GM21576 (cell line): ENCODE measurements around the gene FAM9C.
A peak's percentile ranks its signal among the peaks of the same experiment; 100 is the strongest.
"Not testable (repeated sequence)": the region's sequence is repeated elsewhere in the genome, so short reads cannot be mapped to it uniquely, and the experiment has no call there.

ENCODE experiments used
- ATAC-seq: cut with Tn5 transposase; IDR thresholded peaks from one replicate; pipeline ENCODE4 v1.9.1; 2021; ENCODE audit warnings: mild to moderate bottlenecking, moderate library complexity; ENCODE audit not compliant: unreplicated experiment

Gene FAM9C

DNA sequence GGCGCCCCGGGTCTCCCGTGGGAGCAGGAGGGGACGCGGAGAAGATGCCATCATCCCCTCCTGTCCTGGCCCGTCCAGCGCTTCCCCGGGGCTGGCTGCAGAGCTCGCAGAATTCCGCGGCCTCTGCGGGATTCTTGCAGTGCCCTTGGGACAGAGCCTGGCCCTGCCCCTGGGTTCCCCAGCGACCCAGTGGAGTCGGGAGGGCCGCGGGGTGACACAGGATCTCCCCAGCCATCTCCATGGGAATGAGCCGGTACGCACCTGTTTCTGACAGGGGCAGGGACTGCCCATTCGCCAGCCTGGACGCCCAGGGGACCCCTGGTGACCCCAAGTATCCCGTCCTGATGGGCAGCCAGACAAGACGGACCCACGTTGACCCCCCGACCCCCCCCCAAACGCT, 482 bp downstream of the FAM9C start:
- no peak for ATAC-seq

DNA sequence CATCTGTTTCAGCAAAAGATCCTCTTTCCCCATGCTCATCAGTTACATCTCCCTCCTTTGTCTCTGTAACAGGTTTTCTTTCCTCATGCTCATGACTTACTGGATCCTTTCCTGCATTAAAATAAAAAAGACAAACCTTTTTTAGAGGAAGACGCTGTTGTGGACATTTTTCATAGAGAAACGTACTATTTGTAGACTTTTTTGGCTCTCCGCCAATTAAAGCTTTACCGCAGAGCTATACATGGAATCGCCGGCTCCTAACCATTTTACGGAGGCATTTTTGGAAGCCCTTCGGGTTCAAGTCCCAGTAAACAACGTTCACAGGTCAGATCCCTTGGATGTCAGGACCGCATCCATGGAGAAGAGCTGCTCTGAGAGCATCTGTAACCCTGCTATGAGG, 1.3 kb downstream of the FAM9C start:
- ATAC-seq: no peak

DNA sequence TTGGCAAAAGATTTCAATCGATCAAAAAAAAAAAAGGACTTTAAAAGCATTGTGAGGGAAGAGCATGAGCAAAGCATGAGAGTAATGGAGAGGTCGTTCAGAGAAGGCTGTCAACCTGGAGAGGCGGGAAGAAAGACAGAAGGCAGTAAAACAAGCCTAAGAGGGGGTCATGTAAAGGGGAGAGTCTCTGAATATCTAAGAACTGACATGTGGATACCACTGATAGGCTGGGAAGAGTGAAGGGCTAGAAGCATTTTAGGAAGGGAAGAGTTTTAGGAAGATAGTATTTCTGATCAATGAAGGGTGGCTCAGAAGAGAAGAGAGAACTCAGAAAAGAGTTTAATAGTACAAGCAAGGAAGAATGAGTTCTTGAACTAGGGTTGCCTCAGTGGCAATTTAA, 7.5 kb downstream of the FAM9C start:
- ATAC-seq: no peak

DNA sequence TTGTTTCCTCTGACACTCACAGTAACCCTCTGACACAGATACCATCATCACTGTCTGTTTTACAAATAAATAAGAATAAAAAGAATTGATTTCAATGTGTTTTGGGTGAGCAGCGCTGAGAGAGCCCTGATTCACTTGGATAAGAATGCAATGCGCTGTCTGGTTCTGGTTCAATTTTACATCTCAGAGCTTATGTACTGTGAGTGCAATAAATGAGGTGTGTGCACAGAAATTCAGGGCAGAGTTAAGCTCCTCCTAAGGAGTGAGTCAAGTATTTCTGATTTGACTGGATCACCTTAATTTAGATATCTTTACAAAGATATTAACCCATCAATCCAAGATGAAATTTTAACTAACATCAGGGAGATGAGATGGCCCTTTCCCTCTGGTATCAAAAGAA, 11.2 kb downstream of the FAM9C start:
- ATAC-seq: no peak

DNA sequence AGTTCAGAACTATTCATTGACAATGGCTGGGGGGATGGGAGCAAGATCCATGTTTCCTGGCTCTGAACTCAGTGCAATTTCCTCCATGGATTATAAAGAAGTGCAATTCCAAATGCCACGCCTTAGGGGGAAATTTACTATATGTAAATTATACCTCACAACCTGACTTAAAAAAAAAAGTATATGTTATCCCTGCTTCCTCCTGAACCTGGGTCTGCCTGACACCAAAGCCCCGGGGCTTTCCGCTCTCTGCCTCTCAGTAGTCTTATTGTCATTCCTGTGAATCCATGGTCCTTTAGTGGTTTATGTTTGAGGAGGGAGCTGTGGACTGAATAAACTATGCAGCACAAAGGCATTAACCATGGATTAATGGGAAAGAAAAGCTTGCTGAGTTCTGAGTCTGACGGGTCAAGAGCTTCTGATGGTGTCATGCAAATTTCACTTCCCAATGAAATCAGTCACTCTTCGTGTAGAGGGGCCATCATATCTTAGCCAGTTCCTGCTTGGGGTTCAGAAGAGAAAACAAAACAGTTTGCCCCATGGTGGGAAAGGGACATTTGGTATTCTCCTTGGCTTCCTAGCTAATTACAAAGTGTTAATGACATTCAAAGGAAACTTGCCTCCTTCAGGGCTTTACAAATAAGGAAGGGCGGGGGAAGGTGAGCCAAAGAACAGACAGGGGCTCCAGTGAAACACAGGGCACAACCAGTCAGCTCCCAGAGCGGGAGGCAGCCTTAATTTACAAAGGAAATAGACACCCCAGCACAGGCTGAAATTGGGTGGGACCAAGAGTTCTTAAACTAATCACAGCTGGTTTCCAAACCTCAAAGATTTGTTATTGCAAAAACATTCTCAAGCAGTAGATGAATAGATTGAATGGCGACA, 14.3 kb downstream of the FAM9C start:
- no peak for ATAC-seq

DNA sequence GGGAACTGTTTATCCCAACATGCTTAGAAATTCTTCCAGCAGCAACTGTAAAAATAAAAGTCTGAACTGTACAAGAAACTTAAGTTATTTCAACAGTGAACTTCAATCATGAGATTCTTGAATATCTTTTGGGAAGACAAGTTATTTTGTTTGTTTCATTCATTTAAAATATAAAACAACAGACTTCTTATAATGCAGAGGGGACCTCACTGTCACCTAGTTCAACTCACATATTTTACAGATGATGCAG, 14.9 kb downstream of the FAM9C start:
- ATAC-seq: no peak

DNA sequence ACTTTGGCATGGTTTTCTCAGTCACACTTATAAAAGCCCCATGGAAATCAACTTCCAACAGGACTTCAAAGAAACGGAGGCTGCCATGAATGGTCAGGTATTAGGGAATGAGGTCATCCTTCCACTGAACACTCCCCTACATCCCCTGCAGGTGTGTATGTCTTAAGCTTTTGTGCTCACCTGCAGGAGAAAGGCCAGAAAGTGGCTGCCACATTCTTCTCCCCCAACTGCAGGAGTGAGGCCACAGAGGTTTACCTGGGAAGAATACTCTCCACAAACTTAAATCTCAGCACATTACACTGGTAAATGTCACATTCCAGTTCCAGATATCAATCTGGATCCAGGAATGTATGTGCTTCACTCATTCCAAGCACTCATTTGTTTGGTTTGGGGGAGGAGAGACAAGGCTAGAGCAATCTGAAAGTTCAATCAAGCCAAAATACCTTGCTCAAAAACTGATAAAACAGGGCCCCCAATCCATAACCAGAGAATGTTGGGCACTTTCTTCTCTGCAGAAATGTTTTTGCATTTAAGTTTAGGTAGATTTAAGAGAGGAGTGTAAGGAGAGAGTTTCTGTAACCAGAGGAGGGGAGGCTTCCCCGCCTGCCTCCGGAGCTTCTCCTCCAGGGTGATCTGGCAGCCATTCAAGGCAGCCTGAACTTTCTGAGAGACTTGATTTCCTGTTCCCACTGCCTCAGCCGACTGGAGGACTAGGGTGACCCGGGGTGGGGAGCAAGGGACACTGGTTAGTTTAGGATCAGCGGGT, 15.4 kb downstream of the FAM9C start:
- no peak for ATAC-seq

DNA sequence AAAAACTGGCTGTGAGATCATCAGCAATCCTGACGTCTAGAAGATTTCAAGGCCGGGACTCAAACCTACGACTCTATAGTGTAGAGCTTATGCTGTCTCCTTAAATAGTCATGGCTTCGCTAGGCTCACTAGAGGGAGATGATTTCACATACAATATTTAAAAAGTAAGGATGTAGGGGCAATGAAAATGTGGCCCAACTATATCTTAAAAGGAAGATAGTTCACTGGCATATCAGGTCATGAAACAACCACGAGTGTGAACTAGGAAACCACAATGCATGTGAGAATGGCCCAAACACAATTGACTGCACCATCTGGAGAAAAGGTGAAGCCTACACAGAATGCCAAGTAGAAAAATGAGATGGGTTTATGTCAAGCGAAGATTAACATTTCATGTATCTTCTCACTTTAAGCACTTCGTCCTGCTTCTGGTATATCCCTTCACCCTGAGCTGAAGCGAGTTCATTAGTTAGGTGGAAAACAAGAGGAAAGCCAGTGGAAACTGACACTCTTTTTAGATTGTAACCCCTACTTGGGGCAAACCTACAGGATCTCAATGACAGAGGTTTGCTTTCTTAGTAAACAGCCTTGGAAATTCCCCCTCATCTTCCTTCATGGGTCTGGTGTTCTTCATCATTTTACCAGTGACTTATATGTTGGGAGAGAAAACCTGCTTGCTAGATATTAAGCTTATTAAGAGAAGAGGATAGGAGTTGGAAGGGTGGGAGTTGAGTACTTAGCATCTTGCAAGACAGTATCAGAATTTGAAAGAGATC, 17.4 kb downstream of the FAM9C start:
- ATAC-seq: no peak

DNA sequence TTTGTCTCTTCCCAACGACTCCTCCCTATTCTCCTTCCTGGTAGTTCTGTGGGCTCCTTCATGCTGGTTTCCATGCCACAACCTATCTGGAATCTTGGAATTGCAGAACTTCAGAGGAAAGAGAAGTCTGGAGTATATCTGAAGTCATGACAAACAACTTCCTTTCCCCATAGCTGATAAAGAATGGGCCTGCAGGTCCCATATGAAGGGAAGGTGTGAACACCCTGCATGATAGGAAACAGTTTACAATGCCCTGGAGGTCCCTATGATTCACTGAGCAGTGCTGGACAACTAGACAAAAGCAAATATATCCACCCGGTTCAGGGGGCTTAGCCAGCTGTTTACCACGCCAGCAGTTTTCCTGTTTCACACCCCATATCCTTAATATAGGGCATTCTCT, 19.4 kb downstream of the FAM9C start:
- ATAC-seq: no peak

DNA sequence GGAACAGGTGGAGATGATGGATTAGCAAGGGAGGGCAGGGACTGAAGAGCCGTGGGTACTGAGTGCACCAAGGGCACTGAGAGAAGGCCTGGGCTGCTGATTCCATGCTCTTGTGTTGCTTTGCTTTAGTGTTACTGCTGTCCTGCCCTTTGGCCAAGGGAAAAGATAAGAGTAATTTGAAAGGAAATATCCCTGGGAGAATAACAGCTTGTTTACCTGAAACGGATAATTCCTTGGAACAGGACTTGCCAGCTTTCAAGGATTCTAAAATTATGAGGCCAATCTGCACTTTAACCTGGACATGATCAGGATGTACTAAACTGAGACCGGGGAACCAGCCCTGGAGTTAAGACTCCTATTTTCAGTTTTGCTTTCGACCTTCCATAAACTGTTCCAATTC, 20.4 kb downstream of the FAM9C start:
- ATAC-seq: no peak

DNA sequence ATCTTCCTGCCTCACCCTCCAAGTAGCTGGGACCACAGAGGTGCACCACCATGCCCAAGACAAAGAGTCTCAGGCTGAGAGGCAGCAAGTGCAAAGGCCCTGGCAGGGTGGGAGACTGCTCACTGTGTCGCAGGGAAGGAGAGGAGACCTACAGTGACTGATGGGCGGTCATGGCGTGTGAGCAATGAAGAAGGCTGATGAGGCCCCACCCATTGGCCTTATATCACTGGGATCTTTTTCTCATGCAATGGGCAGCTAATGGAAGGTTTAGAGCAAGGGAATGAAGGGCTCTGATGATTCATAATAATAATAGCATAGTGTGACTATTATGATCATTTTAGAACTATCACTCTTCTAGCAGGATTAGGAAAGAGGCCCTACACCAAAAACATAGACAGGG, 20.9 kb downstream of the FAM9C start:
- ATAC-seq: no peak

DNA sequence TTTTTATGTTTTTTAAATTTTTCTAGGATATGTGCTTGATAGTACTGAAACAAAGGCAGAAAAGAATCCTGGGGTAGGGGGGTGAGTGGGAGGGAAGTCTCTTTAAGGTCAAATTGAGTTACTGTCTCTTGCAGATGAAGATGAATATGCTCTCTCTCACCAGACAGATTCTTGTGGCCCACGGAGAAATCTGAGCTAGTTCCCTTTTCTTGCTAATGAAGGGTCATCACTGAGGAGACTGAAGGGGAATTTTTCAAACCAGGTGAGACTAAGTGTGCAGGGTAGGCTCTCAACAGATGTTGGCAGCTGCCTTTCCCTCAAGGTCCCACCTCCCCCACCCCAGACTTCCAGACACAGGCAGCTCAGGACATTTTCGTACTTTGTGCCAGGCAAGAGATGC, 21.5 kb downstream of the FAM9C start:
- peak; percentile 82 for ATAC-seq

DNA sequence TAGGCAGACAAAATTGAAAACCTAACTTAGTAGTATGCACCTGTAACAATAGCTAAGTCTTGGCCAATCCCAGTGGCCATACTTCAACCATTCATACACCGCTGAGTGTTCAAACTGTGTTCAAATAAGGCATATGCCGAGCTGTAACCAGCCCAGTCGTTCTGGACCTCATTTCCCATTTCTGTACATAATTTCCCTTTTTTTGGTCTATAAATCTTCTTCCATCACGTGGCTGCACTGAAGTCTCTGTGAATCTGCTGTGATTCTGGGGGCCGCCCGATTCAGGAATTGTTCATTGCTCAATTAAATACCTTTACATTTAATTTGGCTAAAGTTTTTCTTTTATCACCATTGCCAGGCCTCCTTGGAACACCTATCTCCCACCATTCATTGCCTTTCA, 27.7 kb downstream of the FAM9C start:
- ATAC-seq: not testable (repeated sequence)

DNA sequence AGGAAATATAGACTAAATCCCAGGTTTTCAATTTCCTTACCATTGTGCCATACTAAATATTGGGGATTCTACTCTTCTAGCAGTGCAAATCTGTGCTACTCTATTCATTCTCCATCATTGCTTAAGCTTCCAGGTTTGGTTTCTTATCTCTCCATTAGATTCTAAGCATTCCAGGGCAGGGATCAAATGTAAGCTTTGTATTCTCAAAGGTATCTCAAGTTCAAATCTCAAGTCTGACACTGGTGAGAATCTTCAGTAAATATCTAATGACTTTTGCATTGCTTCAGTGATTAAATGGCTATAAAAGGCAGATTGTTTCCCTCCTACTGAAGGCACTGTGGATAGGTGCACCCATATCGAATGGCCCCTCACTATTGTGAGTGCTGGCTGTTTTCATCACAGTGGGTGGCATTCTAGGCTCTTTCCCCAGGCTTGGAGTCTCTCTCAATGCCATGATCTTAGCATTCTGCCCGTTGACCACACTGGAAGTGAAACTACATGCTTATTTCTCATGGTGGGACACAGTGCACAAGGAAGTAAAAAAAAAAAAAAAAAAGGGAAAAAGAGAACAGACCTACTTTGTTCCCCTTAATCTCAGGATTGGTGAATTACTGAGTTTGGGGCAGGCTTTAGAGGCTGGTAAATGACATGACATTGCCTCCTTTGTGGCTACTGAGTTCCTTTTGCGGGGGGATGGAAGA, 28.7 kb downstream of the FAM9C start:
- ATAC-seq: no peak

DNA sequence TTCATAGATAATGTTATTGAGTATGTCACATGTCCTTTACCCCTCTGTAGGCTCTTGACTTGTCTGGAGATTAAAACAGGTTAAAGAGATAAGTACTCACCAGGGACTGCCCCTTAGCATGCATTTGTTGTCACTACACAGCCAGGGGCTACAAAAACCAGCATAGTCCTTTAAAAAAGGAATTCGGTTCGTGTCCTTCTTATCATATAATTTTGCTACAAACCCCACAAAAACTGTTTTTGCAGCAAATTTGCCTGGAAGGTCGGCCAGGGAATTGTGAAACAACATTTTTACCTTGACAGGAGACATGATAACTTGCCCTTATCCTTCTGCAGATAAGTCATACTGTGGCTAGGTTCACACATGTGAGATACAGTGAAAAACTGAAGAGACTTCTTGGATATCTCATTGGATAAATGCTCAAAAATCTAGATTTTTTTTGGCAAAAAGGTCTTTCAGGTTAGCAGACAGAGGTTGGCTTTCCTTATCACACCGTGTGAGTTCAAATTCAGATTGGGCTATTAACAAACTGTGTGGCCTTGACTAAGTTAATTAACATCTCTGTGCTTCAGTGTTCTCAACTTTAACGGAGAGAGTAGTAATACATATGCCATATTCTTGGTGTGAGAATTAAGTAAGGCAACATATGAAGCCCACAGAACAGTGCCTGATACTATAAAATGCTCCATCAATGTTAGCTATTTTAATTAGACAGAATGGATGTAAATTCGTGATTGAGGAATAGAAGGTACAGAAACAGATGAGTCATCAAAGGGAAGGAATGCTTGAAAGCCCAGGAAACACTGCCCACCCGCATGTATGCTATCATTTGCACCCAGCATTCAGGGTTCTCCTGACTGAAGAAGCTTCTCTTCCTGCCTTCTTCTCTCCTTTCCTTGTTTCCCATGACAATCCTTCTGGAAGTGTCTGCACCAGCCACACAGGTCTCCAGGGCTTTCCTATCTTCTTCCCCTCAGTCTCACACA, 30.0 kb downstream of the FAM9C start:
- peak; percentile 25 for ATAC-seq

DNA sequence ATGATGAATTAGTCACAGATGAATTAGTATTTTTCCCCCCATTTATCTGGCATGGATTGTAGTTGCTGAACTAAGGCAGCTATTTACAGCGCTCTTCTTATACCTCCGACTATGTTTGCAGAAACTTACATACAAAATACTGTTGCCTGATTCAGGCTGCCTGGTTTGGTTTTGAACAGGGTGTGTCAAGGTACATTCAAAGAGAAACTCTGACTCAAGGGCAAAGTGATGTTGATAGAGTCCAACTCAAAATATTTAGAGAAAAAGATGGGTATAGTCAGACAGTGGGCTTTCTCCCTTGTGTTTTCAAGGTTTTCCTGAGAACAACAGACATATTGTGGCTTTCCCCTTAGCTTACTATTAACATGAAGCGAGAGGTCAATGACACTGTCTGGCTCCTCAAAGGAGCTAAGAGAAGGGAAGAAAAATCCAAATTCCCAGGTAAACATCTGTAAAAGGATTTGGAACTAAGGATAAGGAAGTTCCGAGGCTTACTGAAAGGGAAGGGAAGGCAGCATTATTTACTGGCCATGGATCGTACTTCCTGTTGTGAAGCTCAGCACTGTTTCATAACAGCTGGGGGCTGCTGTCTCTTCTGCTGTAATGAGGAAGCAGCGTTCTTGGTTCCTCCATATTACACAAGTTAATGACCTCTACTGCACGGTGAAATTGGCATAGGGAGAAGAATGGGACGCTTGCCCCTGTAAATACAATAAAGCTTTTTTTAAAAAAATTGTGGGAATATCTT, 30.9 kb downstream of the FAM9C start:
- peak; percentile 81 for ATAC-seq

DNA sequence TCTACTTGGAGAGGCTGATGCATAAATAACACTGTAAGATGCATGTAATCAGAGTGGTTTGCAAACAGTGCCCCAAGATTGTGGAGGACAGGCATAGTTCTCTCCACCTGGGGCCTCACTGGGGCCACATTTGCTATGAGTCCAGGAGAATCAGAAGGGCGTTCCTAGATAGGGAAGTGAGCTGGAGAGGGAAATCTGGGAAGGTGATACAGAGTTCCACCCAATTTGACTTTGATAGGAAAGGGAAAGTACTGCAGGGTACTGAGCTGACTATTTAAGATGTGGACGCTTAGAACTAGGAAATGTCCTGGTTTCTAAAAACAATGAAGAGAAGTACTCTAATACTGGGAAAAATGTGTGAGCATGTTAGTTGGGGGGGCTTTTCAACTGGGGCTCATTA, 33.9 kb downstream of the FAM9C start:
- ATAC-seq: no peak

DNA sequence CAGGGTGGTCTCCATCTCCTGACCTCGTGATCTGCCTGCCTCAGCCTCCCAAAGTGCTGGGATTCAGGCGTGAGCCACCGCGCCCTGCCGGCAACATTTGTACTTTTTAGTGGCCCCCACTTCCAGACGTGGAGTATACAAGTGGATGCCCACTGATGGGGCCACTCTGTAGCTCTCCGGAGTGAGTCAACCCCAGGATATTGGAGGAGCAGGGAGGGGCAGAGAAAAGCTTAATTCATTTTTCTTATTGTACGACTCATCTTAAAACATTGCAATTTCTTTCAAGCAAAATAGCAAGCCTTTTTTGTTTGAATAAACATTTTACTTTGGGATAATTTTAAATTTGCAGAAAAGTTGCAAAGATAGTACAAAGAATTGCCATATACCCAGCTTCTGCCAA, 34.6 kb downstream of the FAM9C start:
- ATAC-seq: no peak

DNA sequence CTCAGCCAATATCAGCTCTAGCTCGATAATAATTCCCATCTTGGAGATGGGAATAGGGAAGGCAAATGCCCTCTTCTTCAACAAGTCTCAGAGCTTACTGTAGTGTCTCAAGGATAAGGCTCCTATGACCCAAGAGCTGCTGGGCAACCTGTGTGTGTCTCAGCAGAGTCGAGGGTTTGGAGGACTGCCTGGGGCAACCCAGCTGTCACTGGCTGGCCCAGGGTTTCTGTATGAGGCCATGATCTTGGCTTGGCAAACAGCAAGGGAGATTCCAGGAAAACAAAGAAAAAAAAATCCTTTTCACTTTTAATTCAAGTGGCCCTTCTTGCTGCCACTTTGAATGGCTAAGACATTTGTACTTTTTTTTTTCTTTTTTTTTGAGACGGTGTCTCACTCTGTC, 35.1 kb downstream of the FAM9C start:
- no peak for ATAC-seq
